HEK293 (cell line): ENCODE data around the gene LEF1.

ENCODE experiments used
- CTCF ChIA-PET: fragments of 350-600 bp; formaldehyde crosslinking; extraction: SDS; loops from one replicate; lab custom pipeline; 2021; ENCODE audit warnings: antibody characterized with exemption; lab: Yijun Ruan, JAX
- POLR2A ChIA-PET: fragments of 300-600 bp; formaldehyde crosslinking; extraction: SDS; loops from one replicate; lab custom pipeline; 2020; ENCODE audit warnings: antibody characterized with exemption, inconsistent platforms; lab: Yijun Ruan, JAX
- H3K27ac ChIP-seq: fragments of 200-500 bp; sonication (Bioruptor generic); 2 replicates; pipeline ENCODE4 v1.5.1; 2014; ENCODE audit warnings: low read depth, low read length, control low read depth, inconsistent platforms; ENCODE audit errors: extremely low read depth
- H3K36me3 ChIP-seq, 2 experiments: fragments of 200-500 bp in 1 of 2; sonication (Bioruptor generic) in 1 of 2; 1 replicate in 1 of 2; 2 replicates in 1 of 2; pipeline ENCODE4 v1.5.1; 2014 to 2017; ENCODE audit warnings: inconsistent platforms in 2 of 2, low read length in 2 of 2; ENCODE audit not compliant: control insufficient read depth in 2 of 2, insufficient read depth in 1 of 2
- H3K4me1 ChIP-seq: fragments of 200-500 bp; sonication (Bioruptor generic); 2 replicates; pipeline ENCODE4 v1.5.1; 2014; ENCODE audit warnings: mild to moderate bottlenecking, low read length, inconsistent platforms; ENCODE audit not compliant: control insufficient read depth, insufficient read depth
- H3K4me3 ChIP-seq: 2 replicates; pipeline ENCODE4 v1.5.1; 2011; ENCODE audit warnings: low read depth, mild to moderate bottlenecking, control low read depth, low read length, moderate library complexity
- H3K9me3 ChIP-seq: fragments of 200-500 bp; sonication (Bioruptor generic); 2 replicates; pipeline ENCODE4 v1.5.1; 2014; ENCODE audit warnings: low read depth, low read length, inconsistent platforms; ENCODE audit not compliant: control insufficient read depth, insufficient read depth
- CTCF ChIP-seq: fragments of 450-650 bp; formaldehyde crosslinking; IDR thresholded peaks from 2 replicates; pipeline ENCODE4 v1.5.1; 2016; ENCODE audit warnings: missing biosample characterization, missing genetic modification characterization
- HOXC10 ChIP-seq: sonication (generic); formaldehyde crosslinking; IDR thresholded peaks from 2 replicates; pipeline ENCODE4 v1.8.1; 2023; ENCODE audit warnings: mild to moderate bottlenecking, missing genetic modification reagents
- MEIS1 ChIP-seq: sonication (generic); formaldehyde crosslinking; IDR thresholded peaks from 2 replicates; pipeline ENCODE4 v1.8.1; 2022; ENCODE audit warnings: missing genetic modification reagents, mild to moderate bottlenecking, borderline replicate concordance
- ZBTB10 ChIP-seq: fragments of 450-650 bp; formaldehyde crosslinking; IDR thresholded peaks from 2 replicates; pipeline ENCODE4 v1.5.1; 2016; ENCODE audit warnings: missing biosample characterization, missing genetic modification characterization
- ZBTB48 ChIP-seq: fragments of 450-650 bp; formaldehyde crosslinking; IDR thresholded peaks from 2 replicates; pipeline ENCODE4 v1.5.1; 2016; ENCODE audit warnings: missing biosample characterization, missing genetic modification characterization
- ZBTB49 ChIP-seq: fragments of 450-650 bp; formaldehyde crosslinking; IDR thresholded peaks from 2 replicates; pipeline ENCODE4 v1.5.1; 2016; ENCODE audit warnings: missing biosample characterization, missing genetic modification characterization, low read depth
- ZNF112 ChIP-seq: fragments of 450-650 bp; formaldehyde crosslinking; IDR thresholded peaks from 2 replicates; pipeline ENCODE4 v1.5.0; 2017; ENCODE audit warnings: missing biosample characterization, missing genetic modification characterization
- ZNF148 ChIP-seq: fragments of 450-650 bp; formaldehyde crosslinking; IDR thresholded peaks from 2 replicates; pipeline ENCODE4 v1.5.0; 2017; ENCODE audit warnings: missing biosample characterization, missing genetic modification characterization, borderline replicate concordance
- ZNF2 ChIP-seq: fragments of 450-650 bp; formaldehyde crosslinking; IDR thresholded peaks from 2 replicates; pipeline ENCODE4 v1.5.1; 2016; ENCODE audit warnings: missing biosample characterization, missing genetic modification characterization
- ZNF223 ChIP-seq: fragments of 450-650 bp; formaldehyde crosslinking; IDR thresholded peaks from 2 replicates; pipeline ENCODE4 v1.5.1; 2016; ENCODE audit warnings: missing biosample characterization, missing genetic modification characterization
- ZNF248 ChIP-seq: fragments of 450-650 bp; formaldehyde crosslinking; IDR thresholded peaks from 2 replicates; pipeline ENCODE4 v1.5.1; 2017; ENCODE audit warnings: missing biosample characterization, missing genetic modification characterization
- ZNF302 ChIP-seq: fragments of 450-650 bp; formaldehyde crosslinking; IDR thresholded peaks from 2 replicates; pipeline ENCODE4 v1.5.1; 2016; ENCODE audit warnings: missing biosample characterization, missing genetic modification characterization, low read depth
- ZNF311 ChIP-seq: fragments of 450-650 bp; formaldehyde crosslinking; IDR thresholded peaks from 2 replicates; pipeline ENCODE4 v1.5.1; 2017; ENCODE audit warnings: missing biosample characterization, missing genetic modification characterization, borderline replicate concordance
- ZNF423 ChIP-seq: fragments of 450-650 bp; formaldehyde crosslinking; IDR thresholded peaks from 2 replicates; pipeline ENCODE4 v1.5.1; 2016; ENCODE audit warnings: missing biosample characterization, missing genetic modification characterization
- ZNF596 ChIP-seq: fragments of 450-650 bp; IDR thresholded peaks from 2 replicates; pipeline ENCODE4 v1.5.0; 2018; ENCODE audit warnings: missing biosample characterization, mild to moderate bottlenecking, missing genetic modification characterization, moderate library complexity
- ZNF626 ChIP-seq: fragments of 450-650 bp; sonication (Bioruptor Pico); formaldehyde crosslinking; IDR thresholded peaks from 2 replicates; pipeline ENCODE4 v1.5.1; 2018; ENCODE audit warnings: missing biosample characterization, missing genetic modification characterization, inconsistent platforms
- ZNF660 ChIP-seq: fragments of 450-650 bp; IDR thresholded peaks from 2 replicates; pipeline ENCODE4 v1.5.1; 2018; ENCODE audit warnings: missing biosample characterization, mild to moderate bottlenecking, missing genetic modification characterization
- ZNF707 ChIP-seq: fragments of 450-650 bp; formaldehyde crosslinking; IDR thresholded peaks from 2 replicates; pipeline ENCODE4 v1.5.1; 2016; ENCODE audit warnings: missing biosample characterization, missing genetic modification characterization
- ZNF76 ChIP-seq: fragments of 450-650 bp; formaldehyde crosslinking; IDR thresholded peaks from 2 replicates; pipeline ENCODE4; 2016; ENCODE audit warnings: low read depth, missing biosample characterization, missing genetic modification characterization, borderline replicate concordance

The LEF1 gene

GRCh38 chr4:108047199-108047598 lies 121.5 kb downstream of the LEF1 start:
- CTCF ChIA-PET, result no interaction called here
- TF ChIP-seq ZBTB49 (tag by site-specific recombination) (no peak), ZNF148 (tag by site-specific recombination) (no peak), ZBTB48 (tag by site-specific recombination) (no peak), ZBTB10 (tag by site-specific recombination) (no peak), MEIS1 (CRISPR knock-in tag) (no peak), ZNF423 (no peak), ZNF707 (tag by site-specific recombination) (no peak), ZNF626 (tag by site-specific recombination) (no peak), ZNF660 (tag by site-specific recombination) (no peak), ZNF76 (tag by site-specific recombination) (no peak), ZNF248 (no peak), HOXC10 (CRISPR knock-in tag) (no peak), ZNF302 (no peak), ZNF2 (no peak), ZNF112 (tag by site-specific recombination) (no peak), ZNF311 (no peak), ZNF223 (tag by site-specific recombination) (no peak), ZNF596 (tag by site-specific recombination) (no peak), CTCF (tag by site-specific recombination) (no peak)
- POLR2A ChIA-PET, result no interaction called here
- Histone ChIP-seq H3K27ac (no peak overlapping the region), H3K4me3 (no peak overlapping the region), H3K36me3 (peaks cover 0 to 19% of the 10 kb centered on the region in 2 experiments; a peak in 1 of 3 replicates), H3K9me3 (no peaks in the 10 kb centered on the region), H3K4me1 (no peaks in the 10 kb centered on the region)
